Heart left ventricle (tissue), 16 donors: ENCODE measurements around the gene ANO3. TPM values are rescaled to one million over a fixed set of nuclear protein-coding genes. Genes with fewer than 3 reads are reported as not detected.

ENCODE experiments used
- ATAC-seq, 4 donors: fragments of 200-7000 bp; cut with Tn5 transposase; one replicate each; pipeline ENCODE4 v1.9.1; 2020 to 2022; ENCODE audit warnings: moderate library complexity in 4 of 4, mild to moderate bottlenecking in 3 of 4, moderate number of reproducible peaks in 1 of 4
- DNase-seq, 5 donors: peaks; one replicate each; pipeline ENCODE4 v3.0.0-alpha.2; 2020
- H3K27ac ChIP-seq, 12 donors: fragments of 200-600 bp; sonication (generic) in 4 of 12; one replicate each; pipeline versions ENCODE4 v1.5.0 to v1.8.0; 2016 to 2022; ENCODE audit warnings: mild to moderate bottlenecking in 2 of 12
- H3K27me3 ChIP-seq, 9 donors: fragments of 200-600 bp; sonication (generic) in 2 of 9; one replicate each; pipeline versions ENCODE4 v1.5.1 to v1.8.0; 2016 to 2022; ENCODE audit warnings: mild to moderate bottlenecking in 3 of 9
- H3K36me3 ChIP-seq, 9 donors: fragments of 200-600 bp; sonication (generic) in 2 of 9; one replicate each; pipeline versions ENCODE4 v1.5.0 to v1.8.0; 2018 to 2022; ENCODE audit warnings: mild to moderate bottlenecking in 2 of 9
- H3K4me1 ChIP-seq, 12 donors: fragments of 200-600 bp; sonication (generic) in 4 of 12; one replicate each; pipeline versions ENCODE4 v1.5.0 to v1.8.0; 2016 to 2022; ENCODE audit warnings: mild to moderate bottlenecking in 3 of 12
- H3K4me3 ChIP-seq, 12 donors: fragments of 200-600 bp; sonication (generic) in 4 of 12; one replicate each; pipeline versions ENCODE4 v1.5.0 to v1.8.0; 2017 to 2022; ENCODE audit warnings: mild to moderate bottlenecking in 9 of 12, moderate library complexity in 4 of 12
- H3K9me3 ChIP-seq, 12 donors: fragments of 200-600 bp; sonication (generic) in 4 of 12; one replicate each; pipeline versions ENCODE4 v1.5.0 to v1.8.0; 2016 to 2022; ENCODE audit warnings: mild to moderate bottlenecking in 1 of 12
- CTCF ChIP-seq, 12 donors: fragments of 200-600 bp; sonication (generic) in 4 of 12; IDR thresholded peaks; one replicate each; pipeline versions ENCODE4 v1.5.0 to v1.8.0; 2018 to 2022; ENCODE audit warnings: antibody characterized with exemption in 12 of 12, mild to moderate bottlenecking in 5 of 12
- POLR2A ChIP-seq, 2 donors: fragments of 450-650 bp; IDR thresholded peaks; one replicate each; pipeline ENCODE4 v1.6.1; 2017; ENCODE audit warnings: antibody characterized with exemption in 2 of 2, mild to moderate bottlenecking in 2 of 2, moderate library complexity in 2 of 2
- WGBS, 4 donors: extraction: QIAGEN DNeasy Blood & Tissue Kit in 2 of 4; methylation state at CpG; one replicate each; pipeline versions ENCODE4 v1.1.5 to v1.1.7; 2013 to 2018; 5-methylcytosine and 5-hydroxymethylcytosine counted together
- intact Hi-C, 10 donors: fragments of 100-400 bp; cut with DNase I; formaldehyde crosslinking; loops; one replicate each; pipeline versions ENCODE4 v1.11.1 to v1.14.2; 2022
- polyA plus RNA-seq, 2 donors: library from polyadenylated mRNA; stranded (reverse); fragments of 200-250 nt; gene quantifications; one replicate each; pipeline ENCODE4 v1.2.3, GENCODE V29; 2013
- total RNA-seq, 9 donors: library from RNA; depleted of rRNA in 2 of 9; stranded (reverse); fragments of >200 nt in 2 of 9; fragmentation: NEBNext Ultra II Directional in 3 of 9; extraction: Animal tissue kit (Norgen Biotek cat#: 25700) in 3 of 9; gene quantifications; one replicate each; pipeline versions ENCODE4 v1.1.0 to v1.2.4, GENCODE V29; 2016 to 2023
- donor health status: ischemic (EF 13 %, LVEDD 7.1; RV severe dilation, severe dysfunction).
- donor health status: healthy with polysubstance abuse.
- donor health status: DM: no; HTN: yes; CAD: no.
- donor health status: DM: no; HTN: no; CAD: no.
- donor health status: ischemic (EF 25% LVEDD 6.9; RV normal size, moderate dysfunction).
- donor health status: ischemic (EF 25% LVEDD 5.7; RV mildly dilated, moderate dysfunction).
- donor health status: healthy.
- donor health status: DM: yes; HTN: yes; CAD: no.
- donor health status: ischemic (EF 35%, LVEDD 5.7; RV mildly dilated, moderate dysfunction).
- donor health status: nonischemic (EF 11% LVEDD 7.7; RV severe dilation, severe dysfunction).
- donor health status: DM: yes; HTN: yes; CAD: no.
- donor health status: PGD.
- donor health status: ischemic (EF 29% LVEDD 5.4; RV normal size, mild dysfunction).
- donor health status: nonischemic (EF 23%, LVEDD 6.1; RV moderate dilation, normal function).

The ANO3 gene
- total and polyA plus RNA-seq, 11 donors, result 0.04 to 0.54 (median 0.12) TPM; not detected in 6

GRCh38 chr11:26326793-26327400, 5.0 kb upstream of the ANO3 start:
- no peak overlapping the region for H3K4me3 ChIP-seq
- no peaks in the 10 kb centered on the region for H3K36me3 ChIP-seq
- ATAC-seq (no peak), DNase-seq (no peak)
- TF ChIP-seq CTCF (IDR thresholded peaks at IDR 0.05) (no peak), POLR2A (IDR thresholded peaks at IDR 0.05) (no peak)
- no peaks in the 10 kb centered on the region for H3K9me3 ChIP-seq
- 89 to 92% (median 91%) methylated on average over 4 of the region's 4 CpGs for WGBS, 4 donors
- H3K27ac ChIP-seq, result no peak overlapping the region
- peaks cover 0 to 19% (median 4%) of the 10 kb centered on the region in 9 donors for H3K27me3 ChIP-seq
- intact Hi-C loops, result no loop called here
- H3K4me1 ChIP-seq, result peaks cover 0 to under 1% (median 0%) of the 10 kb centered on the region in 12 donors

DNA sequence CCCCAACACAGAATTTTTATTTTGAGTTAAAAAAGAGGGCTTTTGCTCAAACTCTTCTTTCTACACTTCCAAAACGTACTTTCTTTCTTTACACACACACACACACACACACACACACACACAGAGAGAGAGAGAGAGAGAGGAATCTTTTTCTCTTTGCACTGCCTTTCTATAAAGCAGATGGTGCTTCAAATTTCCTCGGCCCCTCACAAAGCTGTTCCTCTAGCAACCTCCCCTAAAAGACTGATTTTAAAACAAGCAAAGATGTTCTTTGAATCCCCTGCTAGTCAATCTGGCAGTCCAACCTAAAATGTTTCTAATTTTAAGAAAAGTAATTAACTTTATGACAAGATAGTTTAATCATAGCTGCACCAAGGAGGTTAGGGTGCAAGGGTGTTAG, 2.7 kb upstream of the ANO3 start:
- intact Hi-C loops, result no loop called here
- Histone ChIP-seq H3K4me1 (peaks cover 0 to 4% (median 0%) of the 10 kb centered on the region in 12 donors), H3K9me3 (no peaks in the 10 kb centered on the region), H3K27ac (no peak overlapping the region), H3K4me3 (no peak overlapping the region), H3K27me3 (peaks cover 0 to 37% (median 19%) of the 10 kb centered on the region in 9 donors), H3K36me3 (no peaks in the 10 kb centered on the region)
- ATAC-seq (no peak), DNase-seq (no peak)
- no peak for TF ChIP-seq CTCF (IDR thresholded peaks at IDR 0.05)
- no peak for TF ChIP-seq POLR2A (IDR thresholded peaks at IDR 0.05)
- WGBS, 4 donors, result 44 to 58% (median 50%) methylated on average over 2 of the region's 2 CpGs

DNA sequence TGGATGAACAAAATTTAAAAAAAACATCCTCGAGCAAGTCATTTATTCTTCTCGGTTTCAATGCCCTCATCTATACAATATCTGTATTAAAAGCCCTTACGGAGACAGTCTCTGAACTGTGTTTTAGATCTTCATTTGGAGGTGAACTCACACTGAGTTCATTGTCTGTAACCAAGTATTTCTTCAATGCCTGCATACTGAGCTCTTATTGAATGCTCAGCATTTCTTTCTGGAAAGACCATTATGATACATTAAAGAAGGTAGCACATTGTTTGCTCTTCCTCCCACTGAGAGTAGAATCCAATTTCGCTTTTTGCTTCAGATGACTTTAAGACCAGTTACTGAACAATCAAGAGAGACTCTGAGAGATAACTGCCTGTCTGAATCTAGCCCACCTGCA, 1.7 kb upstream of the ANO3 start:
- Histone ChIP-seq H3K36me3 (no peaks in the 10 kb centered on the region), H3K9me3 (no peaks in the 10 kb centered on the region), H3K4me3 (no peak overlapping the region), H3K27ac (no peak overlapping the region), H3K27me3 (peaks cover 0 to 42% (median 19%) of the 10 kb centered on the region in 9 donors), H3K4me1 (peaks cover 0 to 4% (median 0%) of the 10 kb centered on the region in 12 donors)
- TF ChIP-seq POLR2A (IDR thresholded peaks at IDR 0.05) (no peak), CTCF (IDR thresholded peaks at IDR 0.05) (no peak)
- no peak for DNase-seq
- no peak for ATAC-seq
- WGBS, 4 donors, result 85 to 92% (median 87%) methylated on average over 4 of the region's 4 CpGs
- intact Hi-C loops, result no loop called here

DNA sequence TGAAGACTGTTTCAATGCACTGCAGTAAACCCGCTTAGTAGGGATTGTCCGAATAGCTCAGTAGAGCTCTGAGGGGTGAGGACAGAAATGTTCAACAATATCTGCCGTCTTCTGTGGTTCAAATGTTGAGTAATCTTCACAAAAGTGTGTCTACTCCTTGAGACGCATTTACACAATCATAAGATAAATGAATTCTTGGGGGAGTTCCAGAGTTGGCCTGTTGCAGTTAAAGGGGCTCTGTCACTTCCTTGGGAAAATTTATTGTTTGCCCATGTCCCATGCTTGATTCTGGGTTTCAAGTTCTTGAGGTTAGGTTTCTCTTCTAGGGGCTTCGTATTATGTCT, 614 bp downstream of the ANO3 start:
- intact Hi-C loops, result no loop called here
- no peak overlapping the region for H3K27ac ChIP-seq
- peaks cover 0 to 51% (median 19%) of the 10 kb centered on the region in 9 donors for H3K27me3 ChIP-seq
- no peak overlapping the region for H3K4me3 ChIP-seq
- 49 to 58% (median 51%) methylated on average over 5 of the region's 5 CpGs for WGBS, 4 donors
- DNase-seq (no peak), ATAC-seq (no peak)
- H3K9me3 ChIP-seq, result no peaks in the 10 kb centered on the region
- H3K4me1 ChIP-seq, result peaks cover 0 to 4% (median 0%) of the 10 kb centered on the region in 12 donors
- no peaks in the 10 kb centered on the region for H3K36me3 ChIP-seq
- no peak for TF ChIP-seq POLR2A (IDR thresholded peaks at IDR 0.05)

DNA sequence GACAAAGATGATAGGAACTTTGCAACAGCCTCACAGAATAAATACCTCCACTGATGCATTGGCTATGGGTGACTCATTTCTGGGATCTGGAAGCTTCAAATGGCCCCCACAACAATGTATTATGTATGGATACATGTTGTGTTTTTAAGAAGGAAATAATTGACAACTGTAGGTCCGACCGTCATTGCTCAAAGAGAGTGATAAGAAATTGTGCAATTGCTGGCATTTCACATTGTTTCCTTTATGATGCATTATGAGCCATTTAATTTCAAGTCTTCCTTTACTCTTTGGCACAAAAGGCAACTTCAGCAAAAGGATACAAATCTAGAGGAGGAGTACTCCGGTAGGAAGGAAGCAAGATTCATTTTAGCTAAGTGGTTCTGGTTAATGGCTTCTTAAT, 2.0 kb downstream of the ANO3 start:
- DNase-seq, result no peak
- Histone ChIP-seq H3K27me3 (peaks cover 0 to 48% (median 19%) of the 10 kb centered on the region in 9 donors), H3K4me3 (no peak overlapping the region), H3K36me3 (no peaks in the 10 kb centered on the region), H3K9me3 (no peaks in the 10 kb centered on the region), H3K27ac (no peak overlapping the region), H3K4me1 (peaks cover 0 to 4% (median 0%) of the 10 kb centered on the region in 12 donors)
- WGBS, 4 donors, result 56 to 72% (median 62%) methylated on average over 3 of the region's 3 CpGs
- intact Hi-C loops, result no loop called here
- TF ChIP-seq POLR2A (IDR thresholded peaks at IDR 0.05), result no peak
- no peak for TF ChIP-seq CTCF (IDR thresholded peaks at IDR 0.05)
- no peak for ATAC-seq
